CD14-positive monocyte (primary cell): ENCODE data around the gene SNAP25. TPM values are rescaled to one million over a fixed set of nuclear protein-coding genes. Genes with fewer than 3 reads are reported as not detected.

Experiments used
- DNase-seq, 3 donors: peaks; one replicate each; pipeline ENCODE4 v3.0.0-alpha.2; 2011 to 2022
- H2AFZ ChIP-seq: 2 replicates; pipeline ENCODE4 v1.6.0; 2012; ENCODE audit warnings: mild to moderate bottlenecking, low read depth, low read length, inconsistent platforms; ENCODE audit not compliant: insufficient read depth, poor library complexity, severe bottlenecking
- H3K27ac ChIP-seq, 2 donors: 1 replicate in 1 of 2; 2 replicates in 1 of 2; pipeline ENCODE4 v1.5.1; 2012 to 2013; ENCODE audit warnings: low read length in 2 of 2, control low read depth in 1 of 2, inconsistent platforms in 1 of 2, low read depth in 1 of 2, mild to moderate bottlenecking in 1 of 2
- H3K27me3 ChIP-seq, 2 donors: one replicate each; pipeline versions ENCODE4 v1.6.0 to v1.6.1; 2011 to 2013; ENCODE audit warnings: low read length in 2 of 2; ENCODE audit not compliant: control insufficient read depth in 2 of 2, insufficient read depth in 2 of 2
- H3K36me3 ChIP-seq, 2 donors: replicated peaks in 1 of 2; 1 replicate in 1 of 2; 2 replicates in 1 of 2; pipeline versions ENCODE4 v1.5.1 to v1.6.1; 2012 to 2013; ENCODE audit warnings: low read length in 2 of 2, control low read depth in 1 of 2, inconsistent platforms in 1 of 2, mild to moderate bottlenecking in 1 of 2; ENCODE audit not compliant: insufficient read depth in 2 of 2, control insufficient read depth in 1 of 2
- H3K4me1 ChIP-seq, 2 donors: 1 replicate in 1 of 2; 2 replicates in 1 of 2; pipeline versions ENCODE4 v1.5.1 to v1.6.1; 2012 to 2013; ENCODE audit warnings: low read length in 2 of 2, control low read depth in 1 of 2, inconsistent platforms in 1 of 2, mild to moderate bottlenecking in 1 of 2, moderate library complexity in 1 of 2; ENCODE audit not compliant: insufficient read depth in 2 of 2, control insufficient read depth in 1 of 2
- H3K4me2 ChIP-seq: replicated peaks from 2 replicates; pipeline ENCODE3; 2012; ENCODE audit warnings: low read length, moderate library complexity, mild to moderate bottlenecking; ENCODE audit not compliant: poor library complexity, severe bottlenecking; ENCODE audit errors: extremely low read depth
- H3K4me3 ChIP-seq, 3 experiments: fragments of 200-600 bp in 1 of 3; sonication (generic) in 1 of 3; replicated peaks in 1 of 3; 1 replicate in 2 of 3; 2 replicates in 1 of 3; pipeline ENCODE4 v1.5.1; 2011 to 2013; ENCODE audit warnings: low read length in 3 of 3, mild to moderate bottlenecking in 3 of 3, control low read depth in 2 of 3, low read depth in 2 of 3, inconsistent platforms in 1 of 3, moderate library complexity in 1 of 3
- H3K79me2 ChIP-seq: 2 replicates; pipeline ENCODE4 v1.6.0; 2012; ENCODE audit warnings: mild to moderate bottlenecking, control low read depth, inconsistent platforms, low read length, moderate library complexity; ENCODE audit not compliant: insufficient read depth
- H3K9ac ChIP-seq: 2 replicates; pipeline ENCODE4 v1.6.0; 2017; ENCODE audit warnings: low read length, mild to moderate bottlenecking; ENCODE audit not compliant: insufficient read depth, poor library complexity, severe bottlenecking
- H3K9me3 ChIP-seq, 2 donors: replicated peaks in 1 of 2; 1 replicate in 1 of 2; 2 replicates in 1 of 2; pipeline versions ENCODE4 v1.5.1 to v1.6.1; 2012 to 2013; ENCODE audit warnings: low read length in 2 of 2, control low read depth in 1 of 2; ENCODE audit not compliant: control insufficient read depth in 1 of 2, insufficient read depth in 1 of 2
- H4K20me1 ChIP-seq: 2 replicates; pipeline ENCODE4 v1.6.0; 2012; ENCODE audit warnings: mild to moderate bottlenecking, low read length, control low read depth, moderate library complexity; ENCODE audit not compliant: insufficient read depth
- H3K27ac Mint-ChIP-seq, 7 donors: one replicate each; pipeline ENCODE4 v1.8.0; 2020; ENCODE audit warnings: mild to moderate bottlenecking in 7 of 7, mixed read lengths in 7 of 7, moderate library complexity in 6 of 7, inconsistent platforms in 2 of 7
- H3K27me3 Mint-ChIP-seq, 3 donors: one replicate each; pipeline ENCODE4 v1.8.0; 2021 to 2022; ENCODE audit warnings: low read depth in 3 of 3, mild to moderate bottlenecking in 3 of 3, mixed read lengths in 3 of 3, moderate library complexity in 3 of 3, inconsistent platforms in 1 of 3
- H3K36me3 Mint-ChIP-seq, 2 donors: one replicate each; pipeline ENCODE4 v1.8.0; 2020; ENCODE audit warnings: mixed read lengths in 2 of 2, inconsistent platforms in 1 of 2, mild to moderate bottlenecking in 1 of 2
- H3K4me1 Mint-ChIP-seq: one replicate; pipeline ENCODE4 v1.8.0; 2020; ENCODE audit warnings: mild to moderate bottlenecking, mixed read lengths
- H3K4me3 Mint-ChIP-seq, 2 donors: one replicate each; pipeline ENCODE4 v1.8.0; 2020; ENCODE audit warnings: mild to moderate bottlenecking in 2 of 2, mixed read lengths in 2 of 2, moderate library complexity in 1 of 2
- H3K9me3 Mint-ChIP-seq, 7 donors: one replicate each; pipeline ENCODE4 v1.8.0; 2020 to 2022; ENCODE audit warnings: mixed read lengths in 7 of 7, mild to moderate bottlenecking in 6 of 7, moderate library complexity in 6 of 7, inconsistent platforms in 2 of 7
- WGBS: methylation state at CpG from one replicate; pipeline ENCODE4 v1.1.5; 2013; ENCODE audit warnings: missing lambda C conversion rate; ENCODE audit not compliant: insufficient coverage; 5-methylcytosine and 5-hydroxymethylcytosine counted together
- intact Hi-C, 2 donors: fragments of 100-400 bp; cut with micrococcal nuclease; formaldehyde crosslinking; loops; one replicate each; pipeline versions ENCODE4 v1.15.0 to v1.15.1; 2023
- polyA plus RNA-seq, 3 donors: library from polyadenylated mRNA; depleted of rRNA in 1 of 3; unstranded in 2 of 3; stranded (reverse) in 1 of 3; fragments of 300-500 nt in 2 of 3; fragments of >200 nt in 1 of 3; fragmentation: Illumina TruSeq in 2 of 3; gene quantifications; 1 replicate in 2 of 3; 2 replicates in 1 of 3; pipeline ENCODE4 v1.2.3, GENCODE V29; 2012 to 2021
- TF ChIP-seq, protein P1 (sequence below): fragments of 200-600 bp; IDR thresholded peaks from one replicate; pipeline ENCODE4 v1.8.0; 2022; ENCODE audit warnings: antibody characterized with exemption, mild to moderate bottlenecking

The SNAP25 gene
- polyA plus RNA-seq, 3 donors: not detected

DNA sequence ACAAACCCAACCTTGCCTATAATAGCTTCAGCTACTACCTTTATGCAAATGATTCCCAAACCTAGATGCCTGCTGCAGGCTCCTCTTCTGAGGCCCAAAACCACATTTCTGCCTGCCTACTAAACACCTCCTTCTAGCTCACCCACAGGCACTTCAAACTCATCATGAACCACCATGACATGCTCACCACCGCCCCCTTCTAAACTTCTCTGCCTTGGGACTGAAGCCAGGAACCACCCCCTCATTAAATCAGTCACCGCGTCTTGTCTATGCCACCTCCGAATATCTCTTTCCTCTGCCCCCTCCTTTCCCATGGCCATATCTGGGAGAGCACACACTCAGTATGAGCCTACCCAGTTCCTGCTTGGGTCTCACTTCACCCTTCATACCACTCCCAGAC lies 101.2 kb downstream of the SNAP25 start:
- H3K4me1 ChIP-seq: peaks cover 29 to 30% of the 10 kb centered on the region in 2 donors
- intact Hi-C loops: no loop called here
- H2AFZ ChIP-seq: no peak overlapping the region
- peaks cover 0 to 3% of the 10 kb centered on the region in 2 donors for H3K9me3 ChIP-seq
- H3K27me3 ChIP-seq: no peaks in the 10 kb centered on the region
- no peak overlapping the region for H3K27ac ChIP-seq
- H3K4me1 Mint-ChIP-seq: peaks cover 39% of the 10 kb centered on the region
- H3K79me2 ChIP-seq: no peaks in the 10 kb centered on the region
- no peak overlapping the region for H3K4me3 Mint-ChIP-seq
- no peak overlapping the region for H3K9ac ChIP-seq
- no peaks in the 10 kb centered on the region for H3K36me3 ChIP-seq
- H3K27ac Mint-ChIP-seq: peak overlapping the region in 2 of 7 donors; percentile 1 to 43
- TF ChIP-seq, protein P1, sequence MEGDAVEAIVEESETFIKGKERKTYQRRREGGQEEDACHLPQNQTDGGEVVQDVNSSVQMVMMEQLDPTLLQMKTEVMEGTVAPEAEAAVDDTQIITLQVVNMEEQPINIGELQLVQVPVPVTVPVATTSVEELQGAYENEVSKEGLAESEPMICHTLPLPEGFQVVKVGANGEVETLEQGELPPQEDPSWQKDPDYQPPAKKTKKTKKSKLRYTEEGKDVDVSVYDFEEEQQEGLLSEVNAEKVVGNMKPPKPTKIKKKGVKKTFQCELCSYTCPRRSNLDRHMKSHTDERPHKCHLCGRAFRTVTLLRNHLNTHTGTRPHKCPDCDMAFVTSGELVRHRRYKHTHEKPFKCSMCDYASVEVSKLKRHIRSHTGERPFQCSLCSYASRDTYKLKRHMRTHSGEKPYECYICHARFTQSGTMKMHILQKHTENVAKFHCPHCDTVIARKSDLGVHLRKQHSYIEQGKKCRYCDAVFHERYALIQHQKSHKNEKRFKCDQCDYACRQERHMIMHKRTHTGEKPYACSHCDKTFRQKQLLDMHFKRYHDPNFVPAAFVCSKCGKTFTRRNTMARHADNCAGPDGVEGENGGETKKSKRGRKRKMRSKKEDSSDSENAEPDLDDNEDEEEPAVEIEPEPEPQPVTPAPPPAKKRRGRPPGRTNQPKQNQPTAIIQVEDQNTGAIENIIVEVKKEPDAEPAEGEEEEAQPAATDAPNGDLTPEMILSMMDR: no peak
- H3K27me3 Mint-ChIP-seq: peaks cover 0 to 3% (median 0%) of the 10 kb centered on the region in 3 donors
- H3K4me2 ChIP-seq: no peak overlapping the region
- peaks cover 2 to 19% (median 8%) of the 10 kb centered on the region in 7 donors for H3K9me3 Mint-ChIP-seq
- WGBS: 59% methylated on average over 4 of the region's 4 CpGs
- H4K20me1 ChIP-seq: no peaks in the 10 kb centered on the region
- no peak for DNase-seq
- no peak overlapping the region for H3K4me3 ChIP-seq
- no peaks in the 10 kb centered on the region for H3K36me3 Mint-ChIP-seq

DNA sequence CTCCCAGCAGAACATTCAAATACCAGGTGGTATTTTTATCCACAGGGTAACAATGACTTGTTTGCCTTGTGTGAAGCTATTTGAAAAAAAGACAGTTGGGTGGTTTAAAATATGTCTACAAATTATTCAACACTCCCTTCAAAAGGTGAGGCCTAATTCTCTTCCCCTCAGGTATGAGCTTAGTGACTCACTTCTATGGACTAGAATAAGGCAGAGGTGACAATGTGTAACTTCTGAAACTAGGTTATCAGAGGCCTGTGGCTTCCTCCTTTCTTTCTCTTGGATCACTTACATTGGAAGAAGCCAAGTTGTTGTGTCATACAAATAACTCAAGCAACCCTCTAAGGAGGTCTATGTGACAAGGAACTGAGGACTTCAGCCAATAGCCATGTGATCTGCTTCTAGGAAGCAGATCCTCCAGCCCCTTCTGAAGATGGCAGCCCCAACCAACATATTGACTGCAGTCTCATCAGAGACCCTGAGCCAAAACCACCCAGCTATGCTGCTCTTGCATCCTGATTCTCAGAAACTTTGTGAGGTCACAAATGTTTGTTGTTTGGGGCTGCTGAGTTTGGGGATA lies 102.6 kb downstream of the SNAP25 start:
- Histone ChIP-seq H3K27ac (no peak overlapping the region), H4K20me1 (no peaks in the 10 kb centered on the region), H3K27me3 (no peaks in the 10 kb centered on the region), H3K9ac (no peak overlapping the region), H2AFZ (no peak overlapping the region), H3K79me2 (no peaks in the 10 kb centered on the region), H3K36me3 (no peaks in the 10 kb centered on the region), H3K4me3 (no peak overlapping the region), H3K9me3 (peaks cover 0 to 3% of the 10 kb centered on the region in 2 donors), H3K4me2 (no peak overlapping the region), H3K4me1 (peaks cover 27 to 30% of the 10 kb centered on the region in 2 donors)
- DNase-seq: no peak
- Mint-ChIP-seq H3K4me3 (no peak overlapping the region), H3K4me1 (peaks cover 29% of the 10 kb centered on the region), H3K27ac (no peak overlapping the region), H3K27me3 (peaks cover 0 to 3% (median 0%) of the 10 kb centered on the region in 3 donors), H3K9me3 (peaks cover 2 to 18% (median 8%) of the 10 kb centered on the region in 7 donors), H3K36me3 (no peaks in the 10 kb centered on the region)
- intact Hi-C loops: no loop called here
- TF ChIP-seq, protein P1: no peak
